Stimulated activated CD8-positive, alpha-beta memory T cell treated with anti-CD3 and anti-CD28 coated beads, Interleukin-2, amount 100 ng/mL, for 1 hour (primary cell): Measurements from ENCODE around the gene ERVW-1.
"Not testable (repeated sequence)": the region's sequence is repeated elsewhere in the genome, so short reads cannot be mapped to it uniquely, and the experiment has no call there.

Experiments
- DNase-seq, 2 donors: peaks; one replicate each; pipeline ENCODE4 v3.0.0-alpha.2; 2020; ENCODE audit warnings: low read depth in 2 of 2

ERVW-1 gene, protein sequence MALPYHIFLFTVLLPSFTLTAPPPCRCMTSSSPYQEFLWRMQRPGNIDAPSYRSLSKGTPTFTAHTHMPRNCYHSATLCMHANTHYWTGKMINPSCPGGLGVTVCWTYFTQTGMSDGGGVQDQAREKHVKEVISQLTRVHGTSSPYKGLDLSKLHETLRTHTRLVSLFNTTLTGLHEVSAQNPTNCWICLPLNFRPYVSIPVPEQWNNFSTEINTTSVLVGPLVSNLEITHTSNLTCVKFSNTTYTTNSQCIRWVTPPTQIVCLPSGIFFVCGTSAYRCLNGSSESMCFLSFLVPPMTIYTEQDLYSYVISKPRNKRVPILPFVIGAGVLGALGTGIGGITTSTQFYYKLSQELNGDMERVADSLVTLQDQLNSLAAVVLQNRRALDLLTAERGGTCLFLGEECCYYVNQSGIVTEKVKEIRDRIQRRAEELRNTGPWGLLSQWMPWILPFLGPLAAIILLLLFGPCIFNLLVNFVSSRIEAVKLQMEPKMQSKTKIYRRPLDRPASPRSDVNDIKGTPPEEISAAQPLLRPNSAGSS

DNA sequence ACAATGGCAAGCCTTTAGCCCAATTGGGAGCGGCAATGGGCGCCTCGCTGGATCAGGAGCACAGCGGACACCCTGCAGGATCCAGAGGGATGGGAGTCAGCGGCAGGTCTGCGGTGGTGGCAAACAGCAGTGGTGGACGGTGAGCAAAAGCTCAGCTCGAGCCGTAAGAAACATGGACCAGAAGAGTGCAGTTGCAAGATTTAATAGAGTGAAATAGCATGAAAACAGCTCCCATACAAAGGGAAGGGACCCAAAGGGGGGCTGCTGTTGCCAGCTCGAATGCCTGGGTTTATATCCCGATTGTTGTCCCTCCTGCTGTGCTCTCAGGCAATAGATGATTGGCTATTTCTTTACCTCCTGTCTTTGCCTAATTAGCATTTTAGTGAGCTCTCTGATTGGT, at the start of gene ERVW-1:
Gene ERVW-1 (minus strand): TSS at position 266 of the 400 bp plus-strand sequence. CDS start 7,565 bp downstream, outside the sequence.
- DNase-seq = not testable (repeated sequence)

DNA sequence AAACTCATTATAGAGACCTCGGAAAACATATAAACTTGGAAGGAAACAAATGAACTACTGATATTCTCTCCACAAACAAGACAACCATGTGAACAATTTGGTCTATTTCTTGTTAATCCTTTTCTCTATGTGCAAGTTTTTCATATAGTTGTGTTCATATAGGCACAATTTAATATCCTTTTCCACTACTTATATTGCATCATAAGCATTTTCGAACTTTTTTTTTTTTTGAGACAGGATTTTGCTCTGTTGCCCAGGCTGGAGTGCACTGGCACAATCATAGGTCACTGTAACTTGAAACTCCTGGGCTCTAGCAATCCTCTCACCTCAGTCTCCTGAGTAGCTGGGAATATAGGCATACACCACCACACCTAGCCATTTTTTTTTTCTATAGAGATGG, 45.4 kb upstream of the ERVW-1 start:
- DNase-seq = no peak

DNA sequence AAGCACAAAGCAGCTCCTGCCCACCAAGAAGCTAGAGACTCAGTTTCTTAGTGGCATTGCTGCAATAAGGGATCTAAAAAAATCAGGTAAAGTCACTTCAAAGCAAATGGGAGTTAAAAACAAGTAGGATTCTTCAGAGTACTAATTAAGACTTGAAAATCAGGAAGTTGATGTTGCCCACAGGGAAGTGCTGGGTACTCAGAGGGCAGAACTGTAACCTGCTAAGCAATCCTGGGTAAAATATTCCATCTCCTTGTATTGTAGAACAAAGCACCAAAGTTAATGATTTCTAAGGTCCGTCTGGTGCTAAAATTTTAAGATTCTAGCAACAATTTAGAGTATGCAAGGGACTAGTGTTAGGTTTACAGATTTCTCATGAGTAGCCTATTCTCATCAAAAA, 42.3 kb upstream of the ERVW-1 start:
- DNase-seq = no peak

DNA sequence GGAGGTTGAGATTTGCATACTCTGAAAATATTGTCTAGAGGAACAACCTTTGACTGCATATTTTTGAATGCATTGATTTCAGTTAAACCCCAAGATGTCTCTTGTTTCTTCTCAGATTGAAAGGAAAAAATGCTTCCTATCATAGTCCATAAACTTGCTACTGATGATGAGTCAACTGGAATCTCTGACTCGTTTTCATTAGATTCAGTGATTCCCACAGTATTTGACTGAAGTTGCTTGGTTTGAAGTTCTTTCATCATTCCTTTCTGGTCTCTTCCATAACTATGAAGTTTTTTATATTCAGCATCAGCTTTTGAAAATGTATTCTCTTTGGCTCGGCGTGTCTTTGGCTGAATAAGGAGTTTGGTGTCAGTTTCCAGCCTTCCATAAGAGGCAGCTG, 39.9 kb upstream of the ERVW-1 start:
- DNase-seq = no peak

DNA sequence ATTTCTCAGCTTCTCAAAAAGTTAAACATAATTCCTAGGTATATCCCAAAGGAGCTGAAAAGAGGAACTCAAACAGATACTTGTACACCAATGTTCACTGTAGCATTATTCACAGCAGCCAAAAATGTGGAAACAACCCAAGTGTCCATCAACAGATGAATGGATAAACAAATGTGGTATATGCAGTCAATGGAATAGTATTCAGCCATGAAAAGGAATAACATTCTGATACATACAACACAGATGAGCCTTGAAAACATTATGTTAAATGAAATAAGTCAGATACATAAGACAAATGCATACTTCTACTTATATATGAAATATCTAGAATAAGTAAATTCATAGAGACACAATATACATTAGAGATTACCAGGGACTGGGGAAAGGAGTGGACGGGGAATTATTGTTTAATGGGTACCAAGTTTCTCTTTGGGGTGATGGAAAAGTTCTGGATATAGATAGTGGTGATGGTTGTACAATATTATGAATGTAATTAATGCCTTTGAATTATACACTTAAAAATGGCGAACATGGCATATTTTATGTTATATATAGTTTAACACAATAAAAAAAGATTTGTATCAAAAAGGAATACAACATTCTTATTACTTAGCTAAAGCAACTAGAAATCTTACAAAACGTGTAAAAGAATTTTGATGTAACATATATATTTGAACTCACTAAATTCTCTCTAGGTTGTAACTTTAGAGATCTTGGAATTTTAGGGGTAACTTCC, 35.6 kb upstream of the ERVW-1 start:
- no peak for DNase-seq

DNA sequence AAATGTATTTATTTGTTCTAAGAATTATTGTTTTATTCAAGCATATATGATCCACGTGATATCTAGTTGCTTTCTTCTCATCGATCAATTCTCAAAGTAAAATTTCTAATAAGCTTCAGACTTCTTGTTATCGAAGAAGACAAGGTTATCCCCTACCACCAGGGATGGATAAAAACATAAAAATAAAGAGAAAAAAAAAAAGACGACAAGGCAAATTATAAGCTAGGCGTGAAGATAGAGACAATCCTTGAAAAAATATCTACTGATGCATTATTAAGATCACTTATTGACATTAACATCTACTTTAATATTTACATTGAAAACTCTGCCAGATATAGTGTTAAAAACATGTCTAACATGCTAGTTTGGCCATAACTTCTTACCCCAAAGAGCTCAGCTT, 31.2 kb upstream of the ERVW-1 start:
- DNase-seq = no peak

DNA sequence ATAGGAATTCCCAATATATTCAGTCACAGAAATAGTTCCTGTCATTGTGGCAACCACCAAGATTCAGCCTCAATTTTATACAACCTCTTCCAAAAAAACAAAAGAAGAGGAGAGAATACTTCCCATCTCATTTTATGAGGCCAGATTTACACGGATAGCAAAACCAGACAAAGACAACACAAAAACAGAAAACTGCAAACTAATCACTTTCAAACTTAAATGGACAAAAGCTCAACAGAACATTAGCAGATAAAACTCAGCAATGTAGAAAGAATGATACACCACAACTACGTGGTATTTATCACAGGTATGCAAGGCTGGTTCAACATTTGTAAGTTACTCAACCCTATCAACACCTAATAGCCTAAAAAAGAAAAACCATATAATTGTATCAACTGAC, 28.6 kb upstream of the ERVW-1 start:
- DNase-seq = no peak

DNA sequence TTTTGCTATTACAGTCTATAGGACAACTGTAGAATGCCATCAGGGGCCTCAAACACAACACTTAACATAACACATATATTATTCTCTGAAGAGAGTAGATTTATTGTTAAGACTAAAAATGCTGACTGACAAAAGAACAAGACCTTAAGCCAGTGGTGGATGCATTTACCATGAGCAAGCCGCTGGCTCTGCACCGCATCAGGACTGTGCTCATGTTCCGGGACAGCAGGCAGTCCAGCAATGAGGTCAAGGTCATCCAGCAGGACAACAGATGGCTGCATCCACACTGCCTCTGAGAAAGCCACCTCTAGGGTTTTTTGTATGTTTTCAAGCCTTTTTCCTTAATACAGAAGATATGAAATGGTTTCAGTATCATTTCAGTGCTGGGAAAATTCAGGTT, 26.8 kb upstream of the ERVW-1 start:
- DNase-seq = no peak

DNA sequence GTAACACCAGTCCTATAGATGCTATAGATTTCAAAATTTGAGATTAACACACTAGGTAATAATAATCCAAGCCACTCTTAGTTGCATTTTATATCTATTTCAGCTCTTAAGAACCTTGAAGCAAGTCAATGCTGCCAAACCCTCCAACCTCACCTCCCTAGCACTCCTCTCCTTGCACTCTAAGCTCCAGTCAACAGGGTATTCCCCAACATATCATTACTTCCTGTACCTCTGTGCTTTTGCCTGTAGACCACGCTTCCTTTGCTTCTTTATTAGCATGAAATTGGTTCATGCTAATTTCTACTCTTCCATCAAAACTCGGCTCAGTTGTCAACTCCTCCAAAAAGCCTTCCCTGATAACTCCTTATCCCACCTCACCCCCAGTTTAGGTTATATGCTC, 26.0 kb upstream of the ERVW-1 start:
- no peak for DNase-seq

DNA sequence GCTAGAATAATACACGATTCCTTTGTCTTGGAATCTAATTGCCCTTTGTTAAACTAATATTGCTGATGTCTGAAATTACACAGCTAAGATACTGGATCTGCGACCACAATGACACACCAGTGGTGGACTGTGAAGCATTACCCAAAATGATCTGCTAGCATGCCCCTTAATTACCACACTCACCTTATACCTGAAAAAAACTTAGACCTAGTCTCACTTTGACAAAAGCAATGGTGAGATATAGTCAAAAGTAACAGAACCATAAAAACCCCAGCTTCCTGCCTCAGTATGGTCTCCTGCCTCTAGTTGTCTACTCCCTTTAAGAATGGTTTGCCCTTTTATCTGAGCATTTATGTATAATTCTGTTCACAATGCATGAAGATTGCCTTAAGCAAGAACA, 20.8 kb upstream of the ERVW-1 start:
- DNase-seq = no peak

DNA sequence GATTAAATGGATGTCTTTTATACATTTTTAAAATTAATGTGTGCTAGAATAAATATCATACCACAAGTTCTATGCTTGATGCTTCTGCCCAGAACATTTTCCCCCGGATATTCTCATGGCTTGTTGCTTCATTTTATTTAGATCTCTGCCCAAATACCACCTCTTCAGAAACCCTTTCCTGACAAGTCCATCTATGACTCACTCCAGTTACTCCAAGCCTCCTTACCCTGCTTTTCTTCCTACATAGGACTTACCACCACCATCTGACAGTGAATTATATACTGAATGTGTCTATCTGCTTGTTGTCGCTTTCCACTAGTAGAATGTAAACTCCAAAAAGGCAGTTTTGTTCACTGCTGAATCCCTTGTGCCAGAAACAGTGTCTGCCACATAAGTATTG, 19.1 kb upstream of the ERVW-1 start:
- DNase-seq = no peak

DNA sequence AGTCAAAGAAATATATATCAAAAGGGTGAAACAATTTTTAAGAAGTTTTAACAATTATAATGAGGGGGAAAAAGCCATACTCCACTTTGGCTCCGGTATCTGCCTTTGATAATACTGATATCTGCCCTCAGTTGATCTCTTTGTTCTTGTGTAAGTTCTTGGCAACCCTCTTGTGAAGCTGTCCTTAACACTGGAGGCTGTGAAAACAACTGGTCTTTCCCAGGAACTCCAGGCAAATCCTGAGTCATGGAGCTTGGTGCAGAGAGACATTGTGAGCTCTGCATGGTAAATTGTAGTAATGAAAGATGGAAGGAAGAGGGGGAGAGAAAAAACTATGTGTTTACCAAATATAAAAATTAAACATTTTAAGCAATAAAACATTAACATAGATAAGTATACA, 11.9 kb upstream of the ERVW-1 start:
- DNase-seq = no peak

DNA sequence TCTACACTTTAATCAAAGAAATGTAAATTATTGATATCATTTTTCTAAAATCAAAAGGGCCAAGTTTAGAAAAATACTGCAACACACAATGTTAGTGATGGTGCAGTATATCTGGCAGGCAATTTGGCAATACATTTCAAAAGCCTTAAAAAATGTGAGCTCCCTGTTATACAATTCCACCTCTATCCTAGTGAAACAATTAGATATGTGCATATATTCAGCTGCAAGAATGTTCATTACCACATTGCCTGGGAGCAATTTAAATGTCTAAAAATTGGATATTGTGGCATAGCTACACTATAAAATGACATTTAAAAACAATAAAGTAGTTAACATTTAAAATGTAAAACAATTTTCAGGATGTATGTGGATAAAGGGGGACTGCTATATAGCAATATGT, 10.1 kb upstream of the ERVW-1 start:
- no peak for DNase-seq

DNA sequence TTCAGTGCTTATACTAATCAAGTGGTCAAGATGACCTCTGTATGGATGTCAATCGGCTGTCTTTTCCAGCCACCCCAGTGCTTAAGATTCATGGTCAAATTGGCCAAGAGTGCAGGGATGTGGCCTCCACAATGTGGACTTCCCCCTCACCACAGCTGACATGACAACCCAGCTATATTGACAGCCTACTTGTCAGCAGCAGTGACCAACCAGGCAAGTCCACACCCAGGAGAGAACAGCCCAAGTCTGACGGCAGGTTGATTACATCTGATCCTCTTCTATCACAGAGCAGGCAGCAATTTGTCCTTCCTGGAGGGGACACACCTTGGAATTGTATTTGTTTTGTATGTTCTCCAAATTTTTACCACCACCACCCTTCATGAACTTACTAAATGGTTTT, 8.2 kb upstream of the ERVW-1 start:
- no peak for DNase-seq

DNA sequence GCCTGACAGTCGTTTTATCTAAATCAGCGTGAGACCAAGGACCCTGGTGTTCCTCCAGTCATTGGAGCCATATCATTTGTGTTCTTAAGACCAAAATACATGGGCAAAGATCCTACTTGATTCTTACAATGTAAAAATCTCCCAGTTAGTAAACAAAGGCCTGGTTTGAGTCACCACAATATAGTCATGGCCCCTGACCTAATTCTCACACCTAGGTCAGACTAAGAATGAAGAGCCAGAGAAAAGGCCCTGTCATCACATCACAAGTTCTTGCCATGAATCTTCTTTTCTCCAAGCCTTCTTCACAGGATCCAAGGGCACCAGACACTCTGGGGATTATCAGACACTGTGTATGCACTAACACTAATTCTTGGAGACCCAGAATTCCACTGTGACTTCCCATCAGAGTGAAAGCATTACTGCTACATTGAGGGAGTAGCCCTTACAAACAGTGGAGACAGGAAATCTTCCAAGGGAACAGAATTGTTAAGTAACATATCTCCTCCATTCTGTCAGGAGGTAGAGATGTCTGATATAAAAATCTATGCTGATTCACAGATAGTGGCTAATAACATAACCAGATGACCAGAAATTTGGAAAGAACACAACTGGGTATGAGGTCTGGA, 7.6 kb upstream of the ERVW-1 start:
- DNase-seq = no peak

DNA sequence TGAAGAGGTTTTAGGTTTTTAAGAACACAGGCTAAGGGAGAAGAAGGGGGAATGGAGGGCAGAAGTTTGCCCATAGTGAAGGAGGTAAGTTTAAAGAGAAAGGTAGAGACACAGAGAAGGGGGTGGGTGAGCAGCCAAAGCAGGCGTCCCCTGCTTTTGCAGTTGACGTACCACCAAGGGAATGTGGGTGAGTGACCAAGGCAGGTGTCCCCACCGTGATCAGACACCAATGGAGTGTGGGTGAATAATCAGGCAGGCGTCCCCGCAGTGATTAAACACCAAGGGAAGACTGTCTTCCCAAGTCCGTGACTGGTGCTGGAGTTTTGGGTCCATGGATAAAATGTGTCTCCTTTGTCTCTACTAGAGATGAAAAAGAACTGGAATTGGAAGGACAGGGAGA, 6.5 kb upstream of the ERVW-1 start:
- DNase-seq = not testable (repeated sequence)

DNA sequence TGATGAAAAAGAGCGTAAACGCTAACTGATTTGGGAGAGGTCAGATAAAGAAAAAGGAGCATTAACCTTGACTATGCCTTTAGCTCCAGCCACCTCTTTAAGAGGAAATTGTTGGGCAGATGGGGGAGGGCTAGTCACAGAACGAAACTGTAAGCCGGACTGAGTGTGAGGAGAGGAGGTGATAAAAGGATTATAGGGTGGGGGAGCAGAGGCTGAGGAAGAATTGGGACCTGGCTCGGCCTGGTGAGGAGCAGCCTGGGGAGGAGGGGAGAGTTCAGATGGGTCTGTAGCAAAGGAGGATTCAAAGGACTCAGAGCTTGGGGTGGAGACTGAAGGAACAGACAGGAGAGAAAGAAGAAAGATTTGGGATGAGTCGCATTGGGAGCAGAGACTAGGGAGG, 5.9 kb upstream of the ERVW-1 start:
- not testable (repeated sequence) for DNase-seq

DNA sequence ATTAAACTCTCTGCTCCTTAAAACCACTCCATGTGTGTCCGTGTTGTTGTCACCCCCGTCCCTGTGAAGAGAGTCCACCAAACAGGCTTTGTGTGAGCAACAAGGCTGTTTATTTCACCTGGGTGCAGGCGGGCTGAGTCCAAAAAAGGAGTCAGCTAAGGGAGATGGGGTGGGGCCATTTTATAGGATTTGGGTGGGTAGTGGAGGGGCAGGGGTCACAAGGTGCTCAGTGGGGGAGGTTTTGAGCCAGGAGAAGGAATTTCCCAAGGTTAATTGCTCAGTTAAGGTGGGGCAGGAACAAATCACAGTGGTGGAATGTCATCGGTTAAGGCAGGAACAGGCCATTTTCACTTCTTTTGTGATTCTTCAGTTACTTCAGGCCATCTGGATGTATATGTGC, 1.4 kb upstream of the ERVW-1 start:
- not testable (repeated sequence) for DNase-seq

DNA sequence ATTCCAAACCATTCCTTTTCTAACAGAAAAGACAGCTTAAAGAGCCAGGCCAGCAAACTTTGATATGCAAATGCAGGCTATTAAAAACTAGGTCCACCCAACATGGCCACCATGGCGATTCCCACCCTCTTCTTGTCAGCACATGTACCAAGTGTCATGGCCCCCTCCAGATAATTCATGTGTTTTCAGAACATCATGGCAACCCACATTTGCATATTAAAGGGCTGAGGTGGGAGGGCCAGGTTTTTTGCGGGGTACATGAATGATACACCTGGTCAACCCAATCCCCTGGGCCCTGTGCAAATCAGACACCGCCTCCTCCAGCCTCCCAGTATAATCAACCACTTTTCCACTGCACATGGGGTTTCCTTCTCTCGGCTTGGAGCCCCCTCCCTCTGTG, 965 bp upstream of the ERVW-1 start:
- DNase-seq = no peak

DNA sequence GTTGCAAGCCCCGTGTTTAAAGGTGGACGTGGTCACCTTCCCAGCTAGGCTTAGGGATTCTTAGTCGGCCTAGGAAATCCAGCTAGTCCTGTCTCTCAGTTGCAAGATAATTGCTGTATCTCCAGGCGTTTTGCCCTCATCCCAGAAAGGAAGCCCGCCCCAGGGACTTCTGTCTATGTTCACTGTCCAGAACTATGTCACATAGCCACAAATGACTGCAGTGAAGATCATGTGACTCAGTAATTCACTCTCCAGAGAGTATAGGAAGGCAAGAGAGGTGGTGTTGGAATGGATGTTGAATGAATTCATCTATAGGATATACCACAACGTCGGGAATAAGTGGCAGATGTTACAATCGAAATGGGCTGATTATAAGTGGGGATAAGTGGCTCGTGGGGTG, 349 bp upstream of the ERVW-1 start:
- no peak for DNase-seq

DNA sequence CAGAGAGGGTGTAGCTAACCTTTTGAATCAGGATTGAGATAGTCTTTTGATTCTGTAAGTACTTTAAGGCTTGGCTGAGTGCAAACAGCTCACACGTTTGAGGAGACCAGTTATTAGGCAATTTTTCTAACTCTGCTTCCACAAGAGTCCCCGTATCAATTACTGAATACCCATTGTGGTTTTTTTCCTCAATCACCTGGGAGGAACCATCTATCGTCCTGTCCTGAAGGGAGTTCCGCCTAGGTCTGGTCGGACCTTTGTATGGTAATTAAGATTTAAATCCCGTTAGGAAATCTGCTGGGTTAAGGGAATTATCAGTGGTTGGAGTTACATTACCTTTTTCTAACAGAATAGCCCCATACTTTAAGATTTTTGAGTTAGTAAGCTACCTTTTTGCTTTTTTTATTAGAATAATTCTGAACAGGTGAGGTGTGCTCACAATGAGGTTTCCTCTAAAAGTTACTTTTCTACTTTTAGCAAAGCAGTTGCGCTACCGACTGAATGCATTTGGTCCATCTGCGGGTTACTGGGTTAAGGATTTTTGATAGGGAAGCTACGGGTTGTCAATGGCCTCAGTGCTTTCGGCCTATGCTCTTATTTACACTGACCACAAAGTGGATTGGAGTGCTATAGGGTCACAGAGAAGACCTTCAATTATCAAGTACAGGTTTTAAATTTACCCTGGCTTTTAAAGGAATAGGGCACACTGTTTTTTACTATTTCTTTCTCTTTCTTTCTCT, 1.7 kb downstream of the ERVW-1 start:
- DNase-seq = not testable (repeated sequence)

DNA sequence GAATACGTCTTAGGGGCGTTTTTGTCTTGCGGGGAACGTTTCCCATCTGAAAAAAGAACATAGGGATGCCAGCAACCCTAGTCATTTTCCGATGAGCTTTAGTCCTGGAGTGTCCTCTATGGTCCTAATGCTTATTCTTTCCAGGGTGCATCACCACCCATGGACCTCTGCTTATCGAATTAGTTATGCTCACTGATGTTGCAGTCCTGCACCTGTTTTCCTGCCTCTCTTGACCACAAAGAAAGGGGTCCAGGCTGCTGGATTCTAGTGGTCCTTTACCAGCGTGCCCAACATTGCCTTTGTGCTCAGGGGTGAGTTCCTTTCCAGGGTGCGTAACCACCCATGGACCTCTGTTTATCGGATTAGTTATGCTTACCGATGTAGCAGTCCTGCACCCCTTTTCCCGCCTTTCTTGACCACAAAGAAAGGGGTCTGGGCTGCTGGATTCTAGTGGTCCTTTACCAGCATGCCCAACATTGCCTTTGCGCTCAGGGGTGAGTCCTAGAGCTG, 2.4 kb downstream of the ERVW-1 start:
- not testable (repeated sequence) for DNase-seq
